HK-2 (cell line): Measurements from ENCODE around the gene KIF16B.
"Not testable (repeated sequence)": the region's sequence is repeated elsewhere in the genome, so short reads cannot be mapped to it uniquely, and the experiment has no call there.

Experiments used
- DNase-seq: peaks from one replicate; pipeline ENCODE4 v3.0.0-alpha.2; 2018; ENCODE audit not compliant: unreplicated experiment

The KIF16B gene

DNA sequence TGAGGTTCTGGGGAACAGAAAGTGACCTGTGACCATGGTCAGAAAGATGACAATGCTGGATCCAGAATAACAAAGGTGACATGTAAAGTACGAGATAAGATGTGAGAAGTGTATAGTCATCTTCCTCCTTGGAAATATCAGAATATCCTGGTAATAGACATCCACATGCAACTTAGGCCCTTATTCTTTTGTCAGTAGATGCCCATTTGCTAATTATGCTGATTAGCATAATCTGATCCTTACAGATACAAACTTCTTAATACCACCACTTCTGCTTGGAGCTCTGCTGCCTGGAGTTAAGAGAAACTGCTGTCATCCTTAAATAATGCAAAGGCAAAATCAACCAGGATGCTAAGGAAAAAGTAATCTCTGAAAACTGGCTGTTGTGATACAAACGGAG, 91.3 kb downstream of the KIF16B start:
- no peak for DNase-seq

DNA sequence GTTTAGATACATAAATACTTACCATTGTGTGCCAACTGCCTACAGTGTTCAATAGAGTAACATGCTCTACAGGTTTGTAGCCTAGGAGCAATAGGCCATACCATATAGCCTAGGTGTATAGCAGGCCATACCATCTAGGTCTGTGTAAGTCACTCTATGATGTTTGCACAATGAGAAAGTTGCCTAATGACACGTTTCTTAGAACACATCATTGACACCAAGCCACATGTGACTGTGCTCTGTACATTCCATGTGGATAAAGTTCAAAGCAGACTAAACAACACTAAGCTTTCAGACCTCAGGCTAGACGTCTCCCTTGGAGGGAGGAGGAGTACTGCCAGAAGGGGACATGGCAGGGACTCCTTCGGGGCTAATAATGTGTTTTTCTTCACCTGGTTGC, 93.6 kb downstream of the KIF16B start:
- DNase-seq: no peak

DNA sequence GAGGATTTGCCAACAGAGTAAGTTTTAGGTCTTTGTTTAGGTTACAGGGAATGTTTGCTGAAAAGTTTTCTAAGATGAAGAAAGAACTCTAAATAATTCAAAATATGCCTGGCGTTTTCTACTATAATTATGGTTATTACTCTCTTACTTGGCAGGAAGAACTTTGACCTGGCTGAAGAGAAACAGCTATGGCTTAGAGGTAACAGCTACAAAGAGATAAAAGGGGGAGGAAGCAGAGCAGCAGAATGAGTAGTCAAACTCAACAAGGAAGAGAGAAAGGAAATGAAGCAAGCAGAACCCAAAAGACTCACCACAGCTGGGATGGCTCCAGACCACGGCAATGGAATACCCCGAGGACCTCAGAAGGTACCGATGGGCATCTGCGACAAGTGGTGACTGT, 95.6 kb downstream of the KIF16B start:
- DNase-seq: peak; percentile 5

DNA sequence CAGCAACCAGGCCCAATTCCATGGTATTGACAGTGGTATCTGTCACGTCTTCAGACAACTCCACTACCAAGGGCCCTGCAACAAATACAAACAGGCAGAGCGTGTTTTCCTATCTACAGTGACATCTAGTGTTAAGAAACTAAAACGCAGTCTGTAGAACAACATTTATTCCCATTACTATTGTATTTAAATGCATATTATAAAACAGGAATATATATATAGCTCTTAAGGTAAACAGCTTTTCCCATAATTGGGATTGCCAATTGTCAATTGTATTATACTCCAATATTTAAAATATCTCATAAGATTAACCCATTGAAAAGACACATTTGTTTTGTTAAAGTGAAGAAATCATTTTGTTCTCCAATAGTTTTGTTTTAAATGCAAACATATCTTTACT, 97.2 kb downstream of the KIF16B start:
- DNase-seq: no peak

DNA sequence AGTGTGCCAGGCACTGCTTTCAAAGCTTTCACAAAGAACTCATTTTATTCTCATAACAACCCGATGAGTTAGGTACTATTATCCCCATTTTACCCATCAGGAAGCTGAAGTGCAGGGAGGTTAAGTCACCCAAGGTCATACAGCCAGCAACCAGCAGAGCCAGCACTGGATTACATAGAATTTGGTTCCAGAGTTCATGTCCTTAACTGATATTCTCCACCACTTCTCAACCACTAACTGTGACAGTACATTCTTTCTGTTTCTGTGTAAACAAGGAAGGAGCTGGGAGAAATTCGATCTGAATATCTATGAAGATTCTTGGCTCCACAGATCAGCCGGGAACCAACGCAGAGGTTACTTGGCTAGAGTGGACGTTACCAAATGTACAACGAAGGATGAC, 98.0 kb downstream of the KIF16B start:
- DNase-seq: no peak

DNA sequence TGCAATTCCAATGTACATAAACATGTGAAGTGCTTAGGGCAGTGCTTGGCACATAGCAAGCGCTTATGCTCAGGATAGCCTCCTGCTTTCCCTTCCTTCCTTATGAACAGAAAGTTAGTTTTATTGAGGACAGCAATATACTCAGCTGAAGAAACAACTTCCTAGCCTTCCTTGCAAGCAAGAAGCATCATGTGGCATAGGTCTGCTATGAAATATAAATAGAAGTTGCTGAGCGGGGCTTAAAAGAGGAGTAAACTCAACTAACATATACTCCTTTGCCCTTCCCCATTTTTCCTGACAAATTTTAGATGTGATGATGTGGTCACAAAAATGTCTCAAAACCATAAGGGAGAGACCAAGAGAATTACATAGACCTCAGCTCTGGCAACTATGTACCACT, 98.9 kb downstream of the KIF16B start:
- DNase-seq: no peak

DNA sequence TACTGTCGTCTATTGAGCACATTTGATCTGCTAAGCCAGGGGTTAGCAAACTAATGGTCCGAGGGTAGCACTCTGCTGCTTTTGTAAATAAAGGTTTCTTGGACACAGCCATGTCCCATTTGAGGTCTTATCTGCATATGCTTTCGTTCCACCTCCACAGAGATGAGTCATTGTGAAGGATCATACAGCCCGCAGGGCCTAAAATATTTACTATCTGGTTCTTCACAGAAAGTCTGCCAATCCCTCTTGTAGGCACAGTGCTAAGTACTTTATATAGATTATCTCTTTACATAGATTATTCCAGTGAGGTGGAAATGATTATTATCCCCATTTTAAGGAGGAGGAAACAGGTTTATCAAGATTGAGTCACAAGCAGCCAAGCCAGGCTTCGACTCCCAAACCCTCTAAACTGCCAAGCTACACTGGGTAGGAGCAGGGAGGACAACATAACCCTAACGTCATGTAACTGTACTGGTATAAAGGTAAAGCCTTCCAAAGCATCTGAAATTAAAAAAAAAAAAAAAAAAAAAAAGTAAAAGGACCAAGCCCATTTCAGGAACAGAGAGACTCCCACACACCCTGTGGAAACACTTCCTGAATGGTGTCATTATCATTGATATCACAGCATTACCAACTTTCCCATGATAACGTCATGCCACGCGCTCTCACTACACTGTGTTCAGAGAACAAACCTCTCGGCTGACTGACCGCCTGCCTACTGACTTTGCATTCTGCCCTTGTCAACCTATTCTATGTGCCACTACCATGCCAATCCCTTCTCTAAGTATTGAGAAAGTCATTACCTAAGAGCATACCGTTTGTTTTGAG, 101.0 kb downstream of the KIF16B start:
- no peak for DNase-seq

DNA sequence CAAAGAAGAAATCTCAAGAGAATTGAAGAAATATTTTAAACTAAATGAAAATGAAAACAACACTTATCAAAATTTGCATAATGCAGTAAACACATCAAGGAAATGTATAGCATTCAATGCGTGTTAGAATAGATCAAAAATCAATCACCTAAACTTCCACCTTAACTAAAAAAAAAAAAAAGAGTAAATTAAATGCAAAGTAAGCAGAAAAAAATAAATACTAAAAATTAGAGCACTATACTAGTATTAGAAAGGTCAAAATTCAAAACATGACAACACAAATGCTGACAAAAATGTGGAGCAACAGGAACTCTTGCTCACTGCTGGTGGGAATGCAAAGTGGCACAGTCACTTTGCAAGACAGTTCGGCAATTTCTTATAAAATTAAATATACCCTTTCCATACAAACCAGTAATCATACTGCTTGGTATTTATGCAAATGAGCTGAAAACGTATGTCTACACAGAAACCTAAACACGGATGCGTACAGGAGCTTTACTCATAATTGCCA, 103.8 kb downstream of the KIF16B start:
- DNase-seq: no peak

DNA sequence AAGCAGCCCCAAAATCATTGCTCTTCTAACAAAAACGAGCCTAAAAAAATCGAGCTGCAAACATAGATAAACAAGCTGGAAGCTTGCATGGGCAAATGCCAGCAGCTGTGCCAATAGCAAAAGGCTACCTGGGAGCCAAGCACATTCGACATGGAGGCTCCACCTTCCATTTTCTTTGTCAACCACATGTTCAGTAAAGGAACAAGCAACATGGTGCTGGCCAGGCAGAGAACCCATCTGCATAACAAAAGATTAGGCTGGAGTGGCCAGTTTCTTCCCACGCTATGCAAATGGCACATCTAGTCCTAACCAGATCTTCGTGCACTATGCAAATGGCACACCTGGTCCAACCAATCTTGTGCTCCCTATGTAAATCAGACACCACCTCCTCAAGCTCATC, 110.5 kb downstream of the KIF16B start:
- no peak for DNase-seq

DNA sequence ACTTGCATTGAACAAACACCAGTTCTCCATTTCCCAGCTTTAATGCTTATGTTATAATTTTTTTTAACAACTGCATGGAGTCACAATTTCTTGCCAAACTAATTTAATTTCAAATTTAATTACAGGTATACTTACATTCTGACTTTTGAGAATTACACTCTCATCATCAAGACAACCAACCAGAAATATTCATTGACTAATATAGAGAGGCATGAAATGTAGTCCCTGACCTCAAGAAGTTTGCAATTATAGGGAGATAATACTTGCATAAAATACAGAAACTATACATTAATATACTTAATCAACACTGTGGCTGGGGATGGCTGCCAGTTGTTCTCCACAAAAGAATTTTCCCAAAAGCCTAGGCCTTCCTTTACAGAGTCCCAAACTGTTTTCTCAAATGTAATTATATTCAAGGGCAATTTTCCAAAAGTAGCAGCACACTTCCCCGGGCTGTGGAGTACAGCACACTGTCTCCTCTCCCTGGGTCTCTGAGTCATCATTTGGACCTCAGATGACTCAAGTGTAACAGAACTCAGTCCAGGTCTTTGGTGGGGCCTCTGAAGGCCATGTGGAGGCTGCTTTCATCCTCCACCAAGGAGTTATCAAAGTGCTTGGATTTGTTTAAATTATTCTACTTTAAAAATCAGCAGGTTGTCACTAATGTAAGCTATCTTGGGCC, 114.1 kb downstream of the KIF16B start:
- DNase-seq: peak; percentile 7

DNA sequence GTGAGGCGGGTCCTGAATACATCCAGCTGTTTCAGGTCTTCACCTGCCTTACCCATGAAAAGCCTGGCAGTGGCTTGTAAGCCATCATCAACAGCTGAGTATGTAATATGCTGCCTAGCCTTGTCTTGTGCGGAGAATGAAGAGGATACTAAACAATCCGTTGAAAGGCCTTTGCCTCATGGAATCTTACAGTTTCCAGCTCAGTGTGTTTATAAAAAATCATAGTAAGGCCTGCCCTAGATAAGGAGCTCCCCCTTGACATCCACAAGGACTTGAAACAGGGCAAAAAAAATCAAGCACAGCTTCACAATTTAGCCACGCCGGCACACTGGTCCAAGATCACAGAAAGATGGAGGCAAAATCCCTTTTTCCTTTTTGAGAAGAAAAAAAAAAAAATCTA, 115.7 kb downstream of the KIF16B start:
- DNase-seq: no peak

DNA sequence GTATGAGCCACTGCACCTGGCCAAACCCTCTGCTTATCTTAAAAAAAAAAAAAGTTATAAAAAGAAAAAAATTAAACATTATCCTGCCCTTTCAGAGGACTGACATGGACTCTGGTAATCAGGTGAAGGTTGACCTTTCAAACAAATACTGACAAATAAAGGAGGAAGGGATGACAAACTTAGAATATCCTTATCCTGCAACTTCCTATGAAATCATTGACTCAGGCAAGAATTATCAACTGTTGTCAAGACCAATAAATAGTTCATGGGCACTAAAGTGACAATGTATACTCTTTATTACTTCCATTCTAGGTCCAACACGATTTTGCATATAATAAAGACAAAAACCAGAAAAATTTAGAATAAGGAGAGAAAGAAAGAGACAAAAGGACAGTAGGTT, 117.9 kb downstream of the KIF16B start:
- DNase-seq: no peak

DNA sequence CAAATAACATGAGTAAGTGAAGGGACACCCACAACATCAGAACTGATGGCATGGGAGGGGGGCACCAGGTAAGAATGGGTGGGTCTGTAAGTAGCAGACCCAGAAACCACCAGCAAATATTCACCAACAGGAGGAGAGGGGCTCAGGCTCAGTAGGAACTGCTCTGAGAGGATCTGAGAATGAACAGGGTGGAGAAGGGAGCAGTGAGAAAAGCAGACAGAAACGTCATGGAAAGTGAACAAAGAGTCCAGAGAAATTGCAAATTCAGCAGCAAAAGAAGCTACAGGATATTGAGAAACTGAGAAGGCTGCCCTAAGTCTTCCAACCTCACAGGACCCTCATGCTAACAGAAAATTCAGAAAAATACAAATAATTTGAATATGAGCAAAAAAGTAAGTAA, 121.3 kb downstream of the KIF16B start:
- no peak for DNase-seq

DNA sequence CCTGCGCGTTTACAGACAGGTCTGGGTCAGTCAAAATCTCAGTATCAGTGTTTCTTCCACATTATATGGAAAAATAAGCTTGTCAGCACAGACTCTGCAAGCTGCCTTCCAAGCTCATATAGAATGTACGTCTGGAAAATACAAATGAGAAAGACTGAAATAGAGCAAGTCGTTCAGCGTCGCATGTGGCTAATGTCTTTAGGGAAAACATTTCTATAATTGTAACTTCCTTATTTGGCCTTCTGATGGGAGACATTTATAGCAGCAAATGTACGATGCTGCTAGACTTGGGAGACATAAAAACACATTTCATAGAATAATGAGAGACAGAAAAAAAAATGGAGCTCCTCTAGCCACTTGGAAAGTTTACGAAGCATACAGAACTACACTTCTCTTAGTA, 122.2 kb downstream of the KIF16B start:
- no peak for DNase-seq

DNA sequence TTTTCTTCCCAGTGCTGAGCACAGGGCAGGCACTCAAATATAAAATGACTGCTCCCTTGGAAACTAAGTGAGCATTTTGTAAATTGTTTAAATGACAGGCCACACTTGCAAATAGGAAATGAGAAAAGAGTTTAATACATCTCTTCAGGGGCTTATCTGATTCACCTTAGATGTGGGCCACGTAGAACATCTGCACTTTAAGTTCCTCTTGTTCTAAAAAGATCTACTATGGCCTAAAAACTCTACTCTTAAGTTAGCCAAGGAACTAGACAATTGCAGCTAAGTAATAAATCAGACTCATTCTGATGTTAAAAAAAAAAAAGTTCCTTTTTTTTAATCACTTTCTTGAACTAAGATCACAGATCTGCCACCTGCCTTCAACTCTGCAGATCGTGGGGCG, 126.3 kb downstream of the KIF16B start:
- no peak for DNase-seq

DNA sequence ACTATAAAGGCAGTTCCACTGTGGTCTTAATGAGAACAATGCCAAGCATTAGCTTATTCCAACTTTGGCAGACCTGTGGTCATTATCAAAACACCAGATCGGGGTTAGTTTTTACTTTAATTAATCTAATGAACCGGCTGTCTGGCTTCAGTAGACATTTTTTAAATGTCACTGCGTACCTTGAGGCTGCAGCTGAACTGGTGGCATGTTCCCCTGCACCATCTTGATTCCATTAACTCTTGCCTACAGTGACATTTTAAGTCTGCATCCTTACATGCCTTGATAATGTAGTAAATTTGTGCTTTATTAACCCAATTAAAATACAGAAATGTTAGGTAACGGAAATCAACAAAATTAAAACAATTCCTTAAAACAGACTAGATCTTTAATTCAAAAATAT, 127.0 kb downstream of the KIF16B start:
- no peak for DNase-seq

DNA sequence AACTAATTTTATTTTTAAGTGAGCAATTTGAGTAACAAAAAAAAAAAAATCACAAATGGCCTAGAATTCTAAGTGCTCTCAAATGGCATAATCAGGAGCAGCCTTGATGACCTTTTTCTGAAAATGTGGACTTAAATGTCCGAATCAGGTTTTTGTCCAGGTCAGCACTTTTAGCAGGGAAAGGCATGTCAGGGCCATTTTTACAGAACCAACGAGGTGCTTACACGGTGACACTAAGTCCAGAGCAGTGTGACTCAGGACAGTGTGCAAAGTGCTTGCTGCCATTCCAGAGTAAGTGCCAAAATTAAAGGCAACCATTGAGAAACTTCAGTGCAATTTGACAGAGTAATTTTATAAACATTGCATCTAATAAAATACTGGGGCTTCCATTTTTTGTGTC, 127.8 kb downstream of the KIF16B start:
- no peak for DNase-seq

DNA sequence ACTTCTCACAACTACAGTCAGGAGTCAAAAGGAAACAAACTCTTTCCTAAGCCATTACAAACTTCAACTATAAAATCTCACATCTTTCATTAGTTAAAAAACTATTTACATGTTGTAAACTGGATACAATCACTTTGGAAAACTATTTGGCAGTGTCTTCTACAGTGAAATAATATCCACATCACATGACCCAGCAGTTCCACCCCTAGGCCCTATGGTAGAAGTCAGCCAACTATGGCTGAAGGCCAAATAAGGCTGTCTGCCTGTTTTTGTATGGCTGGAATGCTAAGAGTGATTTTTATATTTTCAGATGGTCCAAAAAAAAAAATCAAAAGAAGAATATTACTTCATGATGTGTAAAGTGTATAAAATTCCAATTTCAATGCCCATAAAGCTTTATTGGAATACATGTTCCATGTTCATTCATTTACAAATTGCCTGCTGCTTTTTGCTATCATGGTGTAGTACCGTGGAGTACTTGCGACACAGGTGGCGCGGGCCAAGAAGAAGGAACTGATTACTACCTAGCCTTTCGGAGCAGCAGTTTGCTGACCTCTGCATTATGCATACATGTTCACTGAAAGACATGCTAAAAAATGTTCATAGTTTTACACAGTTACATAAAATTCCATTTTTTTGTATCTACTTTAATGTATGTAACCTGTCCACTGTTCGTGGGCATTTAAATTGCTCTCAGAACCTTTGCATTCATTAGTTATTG, 129.0 kb downstream of the KIF16B start:
- DNase-seq: no peak

DNA sequence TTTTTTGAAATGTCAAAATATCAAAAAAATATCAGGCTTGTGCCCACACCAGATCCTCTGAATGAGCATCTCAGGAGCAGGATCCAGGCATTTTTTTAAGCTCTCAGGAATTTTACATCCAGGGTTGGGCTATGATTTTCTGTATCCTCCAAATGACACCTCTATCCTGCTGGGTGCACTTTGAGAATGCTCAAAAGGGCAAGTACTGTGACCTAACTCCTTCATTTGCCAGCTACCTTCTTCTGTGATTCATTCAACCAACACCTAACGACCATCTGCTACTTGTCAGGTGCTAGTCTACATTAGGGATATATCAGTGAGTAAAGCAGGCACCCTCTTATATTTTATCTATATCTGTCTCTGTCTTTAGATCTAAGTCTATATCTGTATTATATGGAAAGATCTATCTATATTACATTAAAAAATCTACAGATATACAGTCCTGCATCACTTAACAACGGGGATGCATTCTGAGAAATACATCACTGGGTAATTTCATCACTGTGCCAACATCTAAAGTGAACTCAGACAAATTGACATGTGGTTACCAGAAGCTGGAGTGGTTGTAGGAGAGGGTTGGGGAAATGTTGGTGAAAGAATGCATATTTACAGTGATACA, 131.6 kb downstream of the KIF16B start:
- DNase-seq: no peak

DNA sequence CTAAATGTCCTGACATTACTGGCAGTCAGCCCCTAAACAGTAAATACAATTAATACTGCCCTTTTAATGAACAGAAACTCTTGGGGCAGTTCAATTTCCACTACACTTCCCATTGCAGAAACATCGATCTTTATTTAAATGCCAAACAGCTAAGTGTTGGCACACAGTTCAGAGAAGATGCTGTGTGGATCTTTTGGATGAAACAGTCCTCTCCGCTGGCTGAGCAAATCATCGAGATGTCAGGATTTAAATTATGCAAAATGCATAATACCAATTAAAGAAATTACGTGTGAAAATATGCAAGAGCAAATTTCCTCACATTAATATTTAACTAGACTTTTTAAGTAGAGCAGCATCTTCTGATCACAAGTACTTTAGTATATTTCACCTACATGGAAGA, 132.6 kb downstream of the KIF16B start:
- DNase-seq: no peak

DNA sequence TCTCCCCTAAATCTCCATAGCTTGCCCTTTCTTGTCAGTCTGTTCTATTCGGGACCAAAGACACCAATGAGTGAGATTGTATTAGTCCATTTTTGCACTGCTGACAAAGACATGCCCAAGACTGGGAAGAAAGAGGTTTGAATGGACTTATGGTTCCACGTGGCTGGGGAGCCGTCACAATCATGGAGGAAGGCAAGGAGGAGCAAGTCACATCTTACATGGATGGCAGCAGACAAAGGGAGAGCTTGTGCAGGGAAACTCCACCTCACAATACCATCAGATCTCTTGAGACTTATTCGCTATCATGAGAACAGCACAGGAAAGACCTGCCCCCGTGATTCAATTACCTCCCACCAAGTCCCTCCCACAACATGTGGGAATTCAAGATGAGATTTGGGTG, 133.7 kb downstream of the KIF16B start:
- not testable (repeated sequence) for DNase-seq

DNA sequence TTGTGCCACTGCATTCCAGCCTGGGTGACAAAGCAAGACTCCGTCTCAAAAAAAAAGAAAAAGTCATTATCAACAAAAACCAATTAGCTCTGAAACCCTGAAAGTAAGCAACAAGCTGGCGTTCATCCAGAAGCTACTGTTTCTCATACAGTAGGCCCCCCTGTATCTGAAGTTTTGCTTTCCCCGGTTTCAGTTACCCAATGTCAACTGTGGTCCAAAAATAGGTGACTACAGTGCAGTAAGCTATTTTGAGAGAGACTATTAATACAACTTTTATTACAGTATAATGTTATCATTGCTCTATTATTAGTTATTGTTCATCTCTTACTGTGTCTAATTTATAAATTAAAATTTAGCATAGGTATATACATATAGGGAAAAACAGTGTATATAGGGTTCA, 135.1 kb downstream of the KIF16B start:
- DNase-seq: no peak
